GM18867 (cell line): Measurements from ENCODE around the gene MFAP3L.

ENCODE experiments used
- ATAC-seq: cut with Tn5 transposase; IDR thresholded peaks from one replicate; pipeline ENCODE4 v1.9.1; 2021; ENCODE audit warnings: mild to moderate bottlenecking, moderate library complexity; ENCODE audit not compliant: unreplicated experiment

The MFAP3L gene

DNA sequence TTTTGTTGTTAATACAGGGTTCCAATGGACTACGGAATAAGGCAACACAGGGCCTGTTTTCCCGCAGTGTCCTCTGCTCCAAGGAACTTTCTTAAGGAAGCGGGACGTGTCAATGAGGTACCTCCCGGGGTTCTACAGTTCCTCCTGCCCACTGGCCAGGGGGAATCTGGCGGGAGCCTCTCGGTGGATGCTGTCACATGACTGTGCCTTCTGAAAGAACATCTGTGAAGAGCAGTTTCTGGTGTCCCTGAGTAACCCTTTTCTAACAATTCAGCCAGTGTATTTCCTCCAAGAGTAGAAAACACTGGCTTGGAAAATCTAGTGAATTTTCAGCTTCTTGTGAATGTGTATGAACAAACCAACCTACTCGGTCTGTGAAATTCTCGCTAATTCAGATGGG is 32.7 kb downstream of the MFAP3L start:
- no peak for ATAC-seq

DNA sequence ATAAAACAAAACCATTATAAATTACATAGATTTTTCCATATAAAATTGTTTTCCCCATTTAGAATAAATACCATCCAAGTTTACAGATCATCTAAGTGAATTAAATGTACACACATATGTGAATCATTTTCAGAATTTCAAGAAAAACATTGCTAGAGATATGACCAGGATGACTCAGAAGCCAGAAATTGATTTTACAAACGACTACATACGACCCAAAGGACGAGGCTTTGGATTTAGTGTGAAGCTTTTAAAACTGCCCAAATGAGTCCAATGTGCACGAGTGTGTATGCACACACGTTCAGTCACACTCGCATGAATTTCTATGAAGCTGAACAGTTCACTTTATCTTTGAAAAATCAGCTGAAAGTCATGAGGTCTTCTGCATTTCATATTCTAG is 37.9 kb downstream of the MFAP3L start:
- ATAC-seq = no peak

DNA sequence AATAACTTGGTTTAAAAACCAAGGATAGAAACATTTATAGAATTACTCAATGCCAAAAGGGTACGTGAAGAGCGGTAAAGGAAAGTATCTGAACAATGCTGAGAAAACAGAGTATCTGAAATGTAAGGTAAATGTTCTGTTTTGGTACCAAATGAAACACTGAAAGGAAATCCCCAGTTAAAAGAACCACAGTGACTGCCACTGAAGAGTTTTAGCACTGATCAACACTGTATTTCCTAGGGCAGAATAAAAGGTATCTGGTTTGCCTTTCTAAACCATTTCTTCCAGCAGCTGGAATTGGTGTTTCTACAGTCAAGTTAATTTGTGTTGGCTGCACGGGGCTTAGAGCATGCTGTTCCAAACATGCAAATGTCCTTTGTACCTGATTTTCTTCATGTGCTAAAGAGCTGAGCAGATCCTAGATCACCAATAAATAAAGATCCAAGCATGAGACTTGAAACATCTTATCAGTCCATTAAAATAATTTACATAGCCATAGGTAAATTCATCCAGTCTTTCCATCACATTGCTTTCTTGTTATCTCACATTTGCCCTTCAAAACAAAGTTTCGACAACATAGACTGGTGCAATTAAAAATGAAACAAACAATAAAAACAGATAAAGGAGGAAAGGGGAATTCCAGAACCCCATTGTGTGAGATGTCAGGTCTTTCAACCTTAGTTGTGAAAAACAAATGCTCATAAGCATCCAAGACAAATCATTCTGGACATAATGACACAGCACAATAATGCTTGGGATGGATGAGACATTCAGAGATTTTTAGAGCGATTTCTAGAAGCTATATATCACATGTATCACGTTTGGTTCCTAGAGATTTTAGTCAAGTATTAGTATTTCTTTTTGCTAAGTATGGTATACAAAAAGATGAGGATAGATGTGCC is 38.6 kb downstream of the MFAP3L start:
- no peak for ATAC-seq

DNA sequence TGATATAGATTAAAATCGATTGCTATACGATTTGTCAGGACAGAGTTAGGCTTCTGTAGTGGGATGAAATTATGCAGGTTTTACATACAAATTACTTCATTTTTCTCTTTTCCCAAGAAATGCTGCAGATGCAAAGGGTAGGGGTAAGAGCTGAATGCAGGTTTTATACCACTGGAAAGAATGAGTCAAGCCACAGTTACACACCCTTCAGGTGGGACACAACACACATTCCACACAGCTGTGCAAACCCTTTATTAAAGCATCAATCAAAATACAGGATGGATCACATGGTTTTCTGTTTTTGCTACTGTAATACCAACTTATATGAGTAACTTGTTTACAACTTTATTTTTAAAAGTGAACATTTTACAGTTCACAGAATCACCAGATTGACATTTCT is 39.8 kb downstream of the MFAP3L start:
- ATAC-seq = no peak

DNA sequence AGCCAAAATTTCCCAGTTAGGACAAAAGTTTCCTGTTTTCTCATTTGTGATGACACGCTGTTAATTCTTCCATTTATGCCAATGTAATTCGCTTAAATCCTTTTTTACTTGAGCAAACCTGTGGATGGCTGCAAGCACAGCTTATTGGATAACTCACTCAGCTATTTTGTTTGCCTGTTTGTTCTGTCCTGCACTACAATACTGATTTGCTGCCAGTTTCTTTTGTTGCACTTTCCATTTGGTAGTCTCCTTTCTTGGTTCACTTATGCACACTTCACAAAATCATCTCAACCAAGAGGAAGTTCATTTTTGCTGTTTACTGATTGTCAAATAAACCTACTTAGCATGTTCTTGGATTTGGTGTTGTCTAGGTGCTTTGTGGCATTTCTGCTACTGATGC is 40.3 kb downstream of the MFAP3L start:
- ATAC-seq = no peak

DNA sequence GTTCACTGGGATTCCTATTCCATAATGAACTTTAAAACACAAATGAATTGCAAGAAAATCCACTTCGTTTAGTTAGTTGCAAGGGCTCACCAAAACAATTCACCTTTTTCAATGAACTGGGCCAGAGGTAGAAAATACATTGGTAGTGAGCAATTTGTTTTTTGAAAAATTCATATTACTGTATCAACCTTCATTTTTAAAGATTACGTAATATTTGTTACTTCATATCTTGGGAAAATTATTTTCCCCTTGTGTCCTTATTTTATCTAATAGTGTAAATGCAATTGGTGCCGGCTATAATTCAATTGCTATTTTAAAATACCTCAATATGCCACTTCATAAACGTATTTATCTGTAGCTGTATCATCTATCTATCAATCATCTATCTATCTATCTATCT is 41.5 kb downstream of the MFAP3L start:
- no peak for ATAC-seq

DNA sequence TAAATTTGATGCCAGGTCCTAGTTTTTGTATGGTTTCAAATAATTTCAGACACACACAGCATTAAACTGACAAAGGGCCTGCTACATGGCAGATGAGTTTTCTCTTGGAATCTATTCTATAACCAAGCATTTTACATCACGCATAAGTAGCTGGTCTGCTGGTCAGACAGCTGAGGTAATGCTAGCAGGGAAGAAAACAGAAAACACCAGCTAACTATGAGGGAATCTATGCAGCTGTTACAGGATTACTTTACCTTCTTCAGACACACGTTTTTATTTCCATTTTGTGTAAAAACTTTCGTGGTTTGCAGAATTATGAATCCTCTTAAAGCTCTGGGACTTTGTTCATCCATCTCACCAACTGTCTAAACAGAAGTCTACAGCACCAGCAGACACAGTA is 42.0 kb downstream of the MFAP3L start:
- ATAC-seq = no peak

DNA sequence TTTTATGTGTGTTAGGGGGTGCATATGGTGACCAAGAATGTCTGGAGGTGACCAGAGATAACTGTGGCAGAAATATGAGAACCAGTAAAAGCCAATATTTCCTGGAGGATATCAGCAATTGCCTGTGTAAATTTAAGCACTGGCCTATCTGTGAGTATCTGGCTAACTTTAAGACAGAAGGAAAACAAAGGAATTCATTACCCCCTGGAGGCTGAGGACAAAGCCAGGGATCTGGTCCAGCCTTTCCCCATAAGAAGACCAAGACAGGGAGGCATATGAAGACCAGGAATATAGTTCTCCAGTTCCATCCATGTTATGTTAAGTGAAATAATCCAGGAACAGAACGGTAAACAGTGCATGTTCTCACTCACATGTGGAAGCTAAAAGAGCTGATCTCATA is 49.2 kb downstream of the MFAP3L start:
- no peak for ATAC-seq

DNA sequence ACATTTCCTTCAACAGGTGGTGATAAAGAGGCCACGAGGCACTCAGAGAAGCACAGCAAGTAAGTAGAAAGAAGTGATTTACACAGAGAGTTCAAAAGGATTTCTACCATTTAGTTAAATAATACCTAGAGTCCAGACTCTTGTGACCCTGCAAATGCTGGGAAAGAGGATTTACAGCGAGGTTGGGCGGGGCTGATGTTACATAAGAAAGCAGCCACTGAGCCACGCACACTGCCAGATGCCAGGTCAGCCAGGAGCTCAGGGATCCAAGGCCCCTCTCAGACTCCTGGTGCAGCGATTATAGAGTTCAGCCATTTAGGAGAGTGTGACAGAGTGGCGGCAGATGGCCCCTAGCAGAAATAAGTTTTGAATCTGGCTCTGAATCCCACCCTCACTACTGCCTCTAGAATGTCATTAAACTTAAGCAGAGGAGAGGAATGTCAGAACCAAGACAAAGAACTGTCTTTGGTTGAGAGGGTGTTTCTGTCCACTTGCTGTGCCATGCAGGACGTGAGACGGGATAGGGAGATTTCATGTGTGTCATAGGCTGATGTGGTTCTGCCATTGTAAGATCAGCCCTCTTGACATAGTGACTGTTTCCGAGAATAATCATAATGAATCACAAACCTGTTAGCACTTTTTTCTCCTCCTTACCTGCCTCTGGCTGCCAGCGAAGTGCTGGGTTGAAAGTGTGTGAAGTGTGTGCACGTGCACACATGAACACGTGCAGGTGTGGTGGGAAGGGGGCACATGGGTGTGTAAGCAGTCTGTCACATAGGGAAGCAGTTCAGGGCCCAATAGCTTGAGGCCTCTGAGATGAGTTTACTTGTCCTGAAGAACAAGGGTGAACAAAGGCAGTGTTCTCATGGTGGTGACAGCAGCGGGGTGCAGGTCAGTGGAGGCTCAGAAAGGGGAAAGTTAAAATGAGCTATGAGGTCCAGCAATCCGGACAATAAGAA is 50.1 kb downstream of the MFAP3L start:
- ATAC-seq = no peak

DNA sequence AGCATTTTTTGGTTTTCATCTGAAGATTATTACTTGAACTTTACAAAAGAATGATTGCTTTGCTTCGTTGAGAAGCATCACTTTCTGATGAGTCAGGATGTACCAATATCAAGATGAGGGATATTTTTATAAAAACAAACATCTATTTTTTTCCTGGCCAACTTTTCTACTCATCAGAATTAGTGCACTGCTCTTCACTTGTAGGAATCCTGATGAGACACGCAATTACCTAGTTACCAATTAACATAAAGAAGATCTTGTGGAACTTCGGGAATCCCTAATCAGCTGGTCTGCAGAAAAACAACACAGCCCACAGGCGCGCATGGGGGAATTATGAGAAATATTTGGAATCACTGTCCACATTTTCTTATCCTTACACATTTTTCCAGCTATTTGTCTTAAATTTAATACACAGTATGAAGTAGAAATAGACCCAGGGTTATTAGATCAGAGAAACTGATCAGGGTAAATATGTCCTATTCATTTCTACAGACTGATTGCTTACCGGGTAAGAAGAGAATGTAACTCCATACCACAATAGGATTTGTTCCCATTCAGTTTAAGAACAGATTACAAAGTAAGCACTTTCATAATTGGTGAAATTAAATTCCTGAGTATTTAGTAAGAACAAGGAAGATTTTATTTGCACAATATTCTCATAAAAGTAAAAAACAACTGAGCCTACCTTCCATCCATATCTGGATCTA is 50.9 kb downstream of the MFAP3L start:
- no peak for ATAC-seq

DNA sequence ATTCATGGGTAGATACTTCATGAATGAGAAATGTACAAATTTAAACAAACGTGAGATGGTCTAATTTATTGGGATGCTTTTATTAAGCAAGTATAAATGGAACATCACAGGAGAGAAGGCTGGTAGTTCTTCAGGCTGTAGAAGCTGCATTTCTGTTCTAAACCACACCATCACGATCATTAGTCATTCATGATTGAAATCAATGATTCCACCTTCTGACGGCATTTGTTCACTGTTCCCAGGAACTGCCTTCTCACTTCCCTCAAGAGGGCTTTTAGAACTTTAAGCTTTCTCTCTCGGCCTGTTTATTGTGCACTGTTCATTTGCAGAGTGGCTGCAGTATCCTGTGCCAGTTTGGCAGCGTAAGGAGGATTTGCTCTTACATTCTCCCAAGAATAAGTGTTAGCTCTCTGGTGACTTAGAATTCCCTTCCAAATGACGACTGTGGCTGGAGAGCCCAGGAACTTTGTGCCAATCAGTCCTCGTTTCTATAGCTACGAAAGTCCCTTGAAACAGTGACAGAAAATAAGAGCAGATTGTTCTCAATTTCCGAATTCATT is 54.7 kb downstream of the MFAP3L start:
- ATAC-seq = no peak

DNA sequence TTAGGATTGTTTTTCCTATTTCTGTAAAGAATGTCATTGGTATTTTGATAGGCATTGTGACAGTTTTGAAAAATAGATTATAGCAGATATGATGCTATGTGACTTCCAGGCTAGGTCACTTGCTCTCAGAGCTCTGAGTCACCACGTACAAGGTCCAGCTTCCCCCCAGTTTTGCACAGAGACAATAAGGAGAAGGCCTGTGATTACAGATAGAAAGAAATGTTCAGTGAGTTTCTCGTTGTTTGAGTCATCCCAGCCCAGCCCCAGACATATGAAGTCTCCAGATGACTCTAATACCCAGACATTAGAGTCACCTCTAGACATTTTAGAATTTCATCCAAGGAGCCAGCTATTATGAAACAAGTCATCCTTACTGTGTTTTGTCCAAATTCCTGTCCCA is 57.2 kb downstream of the MFAP3L start:
- no peak for ATAC-seq

DNA sequence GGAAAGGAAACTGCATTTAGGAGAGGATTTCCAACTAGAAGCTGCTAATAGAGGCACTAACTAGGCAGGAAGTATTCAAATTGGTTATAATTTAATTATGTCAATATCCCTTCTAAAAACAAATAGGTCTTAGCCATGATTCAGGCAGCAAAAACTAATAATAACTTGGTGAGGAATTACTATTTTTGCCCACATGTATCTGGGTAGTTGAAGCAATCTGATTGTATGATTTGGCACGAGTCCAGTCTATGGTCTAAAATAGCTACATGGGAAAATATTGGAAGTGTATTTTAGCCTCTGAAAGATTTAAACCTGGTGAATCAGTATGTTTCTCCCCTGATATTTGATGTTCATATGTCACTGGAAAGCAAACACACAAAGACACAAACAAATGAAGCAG is 62.2 kb downstream of the MFAP3L start:
- ATAC-seq = no peak

DNA sequence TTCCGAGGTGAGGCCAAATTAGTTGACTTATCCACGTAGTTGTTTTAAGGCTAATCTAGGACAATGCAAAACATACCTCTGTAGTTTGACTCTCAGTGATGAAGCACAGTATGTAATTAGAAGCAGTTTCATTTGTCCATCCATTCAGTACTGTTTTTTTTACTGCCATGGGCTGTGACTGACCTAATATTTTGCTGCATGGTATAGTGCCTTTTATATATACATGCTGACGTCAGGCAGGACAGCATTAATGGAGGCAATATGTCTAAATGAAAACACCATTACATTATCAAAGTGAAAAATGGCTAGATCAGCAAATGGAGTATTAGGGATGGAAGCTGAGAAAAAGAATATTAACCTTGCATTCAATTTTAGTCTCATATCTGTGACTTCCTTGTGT is 66.9 kb downstream of the MFAP3L start:
- no peak for ATAC-seq

DNA sequence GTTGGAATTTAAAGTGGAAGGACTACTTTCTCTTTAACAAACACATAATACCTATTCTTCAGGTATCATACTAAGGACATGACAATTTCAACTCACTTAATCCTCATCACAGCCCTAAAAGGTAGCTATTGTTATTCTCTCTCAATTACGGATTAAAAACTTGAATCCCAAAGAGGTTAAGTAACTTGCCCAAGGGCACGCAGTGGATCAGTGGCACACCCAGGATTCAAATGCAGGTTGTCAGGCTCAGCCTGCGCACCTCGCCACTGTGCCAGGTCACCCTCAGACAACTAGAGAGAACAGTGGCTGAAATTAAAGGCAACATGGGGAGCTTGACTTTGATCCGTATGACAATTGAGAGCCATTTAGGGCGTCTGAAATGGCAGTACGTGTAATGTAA is 67.6 kb downstream of the MFAP3L start:
- no peak for ATAC-seq

DNA sequence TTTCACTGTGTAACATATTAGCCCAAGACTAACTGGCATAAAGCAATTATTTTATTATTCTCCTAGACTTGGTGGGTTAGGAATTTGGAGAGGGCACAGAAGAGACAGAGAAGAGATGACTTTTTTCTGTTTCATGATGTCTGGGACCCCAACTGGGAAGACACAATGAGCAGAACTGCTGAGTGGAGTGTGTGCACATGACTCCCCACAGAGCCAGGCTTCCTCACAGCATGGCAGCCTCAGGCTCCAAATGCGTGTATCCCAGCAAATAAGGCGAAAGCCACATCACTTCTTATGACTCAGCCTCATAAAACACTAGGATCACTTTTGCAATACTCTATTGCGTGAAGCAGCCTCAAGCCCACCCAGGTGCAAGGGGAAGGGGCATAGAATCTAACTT is 68.4 kb downstream of the MFAP3L start:
- ATAC-seq = no peak

DNA sequence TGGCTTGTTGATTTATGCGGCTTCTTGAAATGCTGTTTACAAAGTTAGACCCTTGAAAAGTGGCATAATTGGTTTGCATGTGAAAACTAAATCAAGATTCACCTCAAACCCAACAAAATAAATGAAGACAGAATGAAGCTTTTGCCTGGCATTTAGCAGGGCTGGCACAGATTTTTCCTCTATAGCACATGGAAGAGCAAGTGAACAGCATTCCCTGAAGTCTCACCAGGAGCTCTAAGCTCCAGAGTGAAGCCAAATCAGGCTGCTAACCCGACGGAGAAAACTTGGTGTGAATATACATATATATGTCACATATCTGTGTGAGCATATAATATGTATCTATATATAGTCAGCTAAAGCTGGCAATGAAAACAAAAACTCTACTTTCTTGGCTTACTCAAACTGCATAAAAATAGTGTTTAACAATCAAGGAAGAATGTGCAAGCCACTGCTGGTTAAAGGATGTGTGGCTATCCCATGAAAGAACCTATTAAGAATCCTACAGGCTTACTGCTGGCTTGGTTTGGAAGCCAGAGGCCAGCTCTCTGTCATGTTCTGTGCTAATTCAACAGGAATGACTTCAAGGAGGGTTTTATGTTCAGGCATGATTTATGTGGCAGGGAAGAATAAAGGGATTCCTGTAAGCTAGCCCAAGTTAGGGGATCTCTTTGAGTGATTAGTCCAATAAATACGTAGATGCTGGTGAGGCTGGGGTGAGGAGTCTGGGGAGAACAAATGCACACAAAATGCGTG is 69.9 kb downstream of the MFAP3L start:
- no peak for ATAC-seq

DNA sequence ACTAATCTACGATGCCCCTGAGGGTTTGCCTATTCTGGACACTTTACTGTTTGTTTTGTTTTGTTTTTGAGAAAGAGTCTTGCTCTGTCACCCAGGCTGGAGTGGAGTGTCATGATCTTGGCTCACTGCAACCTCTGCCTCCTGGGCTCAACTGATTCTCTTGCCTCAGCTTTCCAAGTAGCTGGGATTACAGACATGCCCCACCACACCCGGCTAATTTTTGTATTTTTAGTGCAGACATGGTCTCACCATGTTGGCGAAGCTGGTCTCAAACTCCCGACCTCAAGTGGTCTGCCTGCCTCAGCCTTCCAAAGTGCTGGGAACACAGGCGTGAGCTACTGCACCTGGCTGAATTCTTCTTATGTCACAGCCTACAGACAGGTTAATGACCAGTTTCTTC is 70.7 kb downstream of the MFAP3L start:
- ATAC-seq = no peak

DNA sequence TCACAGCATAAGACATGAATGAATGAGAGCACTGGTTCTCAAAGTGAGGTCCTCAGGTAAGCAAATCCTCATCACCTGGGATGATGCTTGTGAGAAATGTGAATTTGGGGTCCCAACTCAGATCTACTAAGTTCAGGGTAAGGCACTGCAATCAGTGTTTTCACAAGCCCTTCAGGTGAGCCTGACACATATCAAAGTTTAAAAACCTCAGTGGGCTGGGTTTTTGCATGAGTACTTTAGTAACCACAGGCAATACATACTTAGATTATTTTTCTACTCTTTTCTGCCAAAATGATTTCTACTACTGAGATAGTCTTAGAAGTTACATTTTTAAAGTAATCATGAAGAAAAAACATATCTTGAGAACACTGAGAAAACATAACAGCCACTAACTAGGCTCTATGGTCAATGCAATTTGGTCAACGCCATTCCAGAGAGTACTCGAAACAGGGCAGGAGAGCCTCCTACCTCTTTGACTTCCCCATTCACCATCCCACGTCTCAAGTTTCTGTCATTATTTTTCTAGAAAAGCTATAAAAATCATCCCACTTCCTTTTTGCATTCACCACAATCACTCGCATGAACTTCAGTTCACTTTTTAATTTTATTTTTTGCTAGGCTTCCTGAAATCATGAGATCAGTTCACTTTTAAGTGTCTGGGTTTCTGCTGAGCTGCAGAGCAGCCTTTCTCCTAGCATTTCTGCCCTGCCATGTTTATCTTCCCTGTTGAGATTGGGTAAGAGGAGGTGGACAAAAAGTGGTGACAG is 73.8 kb downstream of the MFAP3L start:
- ATAC-seq = peak; percentile 57

DNA sequence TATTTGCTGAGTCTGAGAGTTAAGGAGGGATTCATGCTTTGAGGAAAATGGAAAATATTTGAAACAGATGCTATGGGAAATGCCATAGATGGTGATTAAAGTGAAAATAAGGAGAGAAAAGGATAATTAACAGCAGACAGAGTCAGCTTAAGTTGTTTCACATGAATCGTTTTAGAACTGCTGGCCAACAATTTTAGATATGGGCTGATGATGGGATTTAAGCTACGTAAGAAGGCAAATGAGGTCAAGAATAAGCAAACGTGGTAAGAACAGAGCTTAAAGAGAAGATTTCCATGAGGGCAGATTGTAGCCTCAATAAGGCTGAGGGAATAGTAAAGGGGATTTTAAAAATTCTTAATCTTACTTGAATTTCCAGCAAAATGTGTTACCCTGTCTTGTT is 77.9 kb downstream of the MFAP3L start:
- no peak for ATAC-seq
